ENCODE results near the gene SPC24. TPM values are rescaled to one million over a fixed set of nuclear protein-coding genes. Genes with fewer than 3 reads are reported as not detected.

SPC24 gene
- total and polyA plus RNA-seq, 5 donors, result 0.56 to 4.4 (median 3.2) TPM

- Histone ChIP-seq H3K4me3 (ENCODE audit: low read length) (no peak overlapping the region), H3K9me3 (ENCODE audit: control insufficient read depth, low read length) (no peaks in the 10 kb centered on the region), H3K27me3 (ENCODE audit: control insufficient read depth, insufficient read depth) (no peaks in the 10 kb centered on the region), H3K27ac (ENCODE audit: low read length) (peak overlapping the region; percentile 65), H3K4me1 (ENCODE audit: control insufficient read depth, insufficient read depth, low read length) (peaks cover 7% of the 10 kb centered on the region)
- ATAC-seq (no peak), DNase-seq (peak in 1 of 3 donors; percentile 59)
- WGBS, result 49% methylated on average over 7 of the region's 7 CpGs
- intact Hi-C loops (cut with DNase I), result loop anchor here in 2 of 4 donors (5.0 kb wide), 2 partner anchors 37 to 57 kb away; no protein-coding TSS in a partner anchor
These were observed 43.3 kb upstream of the SPC24 start for GRCh38 chr19:11198769-11199424.

GRCh38 chr19:11198175-11198534 lies 42.6 kb upstream of the SPC24 start:
- ATAC-seq (no peak), DNase-seq (peak in 1 of 3 donors; percentile 18)
- Histone ChIP-seq H3K27ac (ENCODE audit: low read length) (peak overlapping the region; percentile 77), H3K27me3 (ENCODE audit: control insufficient read depth, insufficient read depth) (no peaks in the 10 kb centered on the region), H3K4me1 (ENCODE audit: control insufficient read depth, insufficient read depth, low read length) (peaks cover 7% of the 10 kb centered on the region), H3K9me3 (ENCODE audit: control insufficient read depth, low read length) (no peaks in the 10 kb centered on the region), H3K4me3 (ENCODE audit: low read length) (no peak overlapping the region)
- intact Hi-C loops (cut with DNase I), result loop anchor here in 2 of 4 donors (5.0 kb wide), 2 partner anchors 36 to 56 kb away; no protein-coding TSS in a partner anchor
- 71% methylated on average over 7 of the region's 7 CpGs for WGBS

DNA sequence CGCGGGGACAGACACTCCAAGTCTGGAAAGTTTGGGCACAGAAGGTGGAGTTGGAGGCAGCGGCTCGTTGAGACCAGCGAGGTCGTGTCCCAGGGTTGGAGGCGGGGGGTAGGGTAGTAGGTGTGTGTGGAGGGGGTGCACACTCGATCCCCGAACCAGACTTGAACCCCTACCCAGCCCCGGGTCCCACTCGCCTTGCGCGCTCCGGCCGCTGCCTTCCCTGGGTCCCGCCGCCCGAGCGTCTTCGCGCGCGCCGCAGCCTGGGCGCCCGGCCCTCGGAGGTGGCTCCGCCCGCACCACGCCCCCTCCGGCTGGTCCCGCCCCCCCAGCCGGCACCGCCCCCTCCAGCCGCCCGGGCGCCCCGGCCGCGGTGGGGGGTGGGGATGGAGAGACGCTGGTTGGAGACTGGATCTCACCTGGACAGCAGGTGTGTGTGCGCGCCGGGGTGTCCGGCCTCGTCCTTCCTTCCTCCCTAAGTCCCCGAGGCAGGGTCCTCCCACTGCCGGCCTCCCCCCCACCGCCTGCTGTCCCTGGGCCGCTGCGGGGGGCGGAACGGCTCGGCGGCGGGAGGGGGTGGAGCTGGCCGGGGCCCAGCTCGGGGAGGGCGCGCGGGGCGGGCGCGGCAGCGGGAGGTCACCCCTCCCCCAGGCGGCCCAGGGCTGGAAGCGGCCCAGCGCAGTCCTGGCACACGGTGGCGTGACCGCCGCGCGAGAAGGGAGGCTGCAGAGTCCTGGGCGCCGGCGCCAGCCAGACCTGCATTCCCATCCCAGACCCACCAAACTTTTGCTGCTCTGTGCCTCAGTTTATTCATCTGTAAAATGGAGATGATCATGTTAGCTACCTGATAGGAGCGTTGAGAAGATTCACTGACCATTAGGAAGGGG lies 42.0 kb upstream of the SPC24 start, which contains the start of gene KANK2:
KANK2 (minus strand) TSS at position 255 of the 884 bp plus-strand sequence. CDS start 3,034 bp downstream, outside the sequence.
- H3K27me3 ChIP-seq (ENCODE audit: control insufficient read depth, insufficient read depth), result no peaks in the 10 kb centered on the region
- H3K9me3 ChIP-seq (ENCODE audit: control insufficient read depth, low read length), result no peaks in the 10 kb centered on the region
- intact Hi-C loops (cut with DNase I), result loop anchor here in 2 of 4 donors (5.0 kb wide), 2 partner anchors 35 to 55 kb away; no protein-coding TSS in a partner anchor
- DNase-seq, result peak; percentile 88 to 96 (median 95)
- peak; percentile 85 to 87 for ATAC-seq
- H3K4me3 ChIP-seq (ENCODE audit: low read length), result peak within 1 kb of the TSS; percentile 90
- peaks cover 7% of the 10 kb centered on the region for H3K4me1 ChIP-seq (ENCODE audit: control insufficient read depth, insufficient read depth, low read length)
- 1% methylated on average over 78 of the region's 78 CpGs for WGBS
- H3K27ac ChIP-seq (ENCODE audit: low read length), result peak within 1 kb of the TSS; percentile 97

- DNase-seq (peak; percentile 55 to 87 (median 86)), ATAC-seq (peak; percentile 52 to 61)
- Histone ChIP-seq H3K4me1 (ENCODE audit: control insufficient read depth, insufficient read depth, low read length) (peaks cover 7% of the 10 kb centered on the region), H3K27ac (ENCODE audit: low read length) (peak overlapping the region; percentile 83), H3K27me3 (ENCODE audit: control insufficient read depth, insufficient read depth) (no peaks in the 10 kb centered on the region), H3K9me3 (ENCODE audit: control insufficient read depth, low read length) (no peaks in the 10 kb centered on the region), H3K4me3 (ENCODE audit: low read length) (peak overlapping the region; percentile 90)
- intact Hi-C loops (cut with DNase I), result loop anchor here in 2 of 4 donors (5.0 kb wide), 2 partner anchors 34 to 54 kb away; no protein-coding TSS in a partner anchor
- 8% methylated on average over 47 of the region's 47 CpGs for WGBS
These were observed 41.1 kb upstream of the SPC24 start for GRCh38 chr19:11196406-11197287.

DNA sequence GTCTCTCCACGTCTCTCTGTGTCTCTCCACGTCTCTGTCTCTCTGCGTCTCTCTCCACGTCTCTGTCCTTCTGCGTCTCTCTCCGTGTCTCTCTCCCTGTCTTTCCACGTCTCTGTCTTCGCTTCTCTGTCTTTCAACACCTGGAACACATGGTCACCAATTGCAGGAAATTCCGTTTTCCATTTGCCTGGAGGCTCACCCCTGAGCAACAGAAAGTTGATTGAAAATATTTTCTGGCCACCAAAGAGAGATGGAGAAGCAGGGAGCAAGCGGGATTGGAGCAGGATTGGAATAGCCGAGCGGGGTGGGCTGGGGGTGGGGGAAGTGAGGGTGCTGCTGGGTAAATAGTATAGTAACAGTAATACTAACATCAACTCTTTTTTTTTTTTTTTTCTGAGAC lies 40.1 kb upstream of the SPC24 start:
- Histone ChIP-seq H3K27me3 (ENCODE audit: control insufficient read depth, insufficient read depth) (no peaks in the 10 kb centered on the region), H3K9me3 (ENCODE audit: control insufficient read depth, low read length) (no peaks in the 10 kb centered on the region), H3K4me3 (ENCODE audit: low read length) (peak overlapping the region; percentile 50), H3K4me1 (ENCODE audit: control insufficient read depth, insufficient read depth, low read length) (peaks cover 7% of the 10 kb centered on the region), H3K27ac (ENCODE audit: low read length) (peak overlapping the region; percentile 83)
- WGBS, result 37% methylated on average over 12 of the region's 12 CpGs
- ATAC-seq, result no peak
- peak in 1 of 3 donors; percentile 2 for DNase-seq
- intact Hi-C loops (cut with DNase I), result loop anchor here in 2 of 4 donors (5.0 kb wide), 2 partner anchors 33 to 53 kb away; no protein-coding TSS in a partner anchor

DNA sequence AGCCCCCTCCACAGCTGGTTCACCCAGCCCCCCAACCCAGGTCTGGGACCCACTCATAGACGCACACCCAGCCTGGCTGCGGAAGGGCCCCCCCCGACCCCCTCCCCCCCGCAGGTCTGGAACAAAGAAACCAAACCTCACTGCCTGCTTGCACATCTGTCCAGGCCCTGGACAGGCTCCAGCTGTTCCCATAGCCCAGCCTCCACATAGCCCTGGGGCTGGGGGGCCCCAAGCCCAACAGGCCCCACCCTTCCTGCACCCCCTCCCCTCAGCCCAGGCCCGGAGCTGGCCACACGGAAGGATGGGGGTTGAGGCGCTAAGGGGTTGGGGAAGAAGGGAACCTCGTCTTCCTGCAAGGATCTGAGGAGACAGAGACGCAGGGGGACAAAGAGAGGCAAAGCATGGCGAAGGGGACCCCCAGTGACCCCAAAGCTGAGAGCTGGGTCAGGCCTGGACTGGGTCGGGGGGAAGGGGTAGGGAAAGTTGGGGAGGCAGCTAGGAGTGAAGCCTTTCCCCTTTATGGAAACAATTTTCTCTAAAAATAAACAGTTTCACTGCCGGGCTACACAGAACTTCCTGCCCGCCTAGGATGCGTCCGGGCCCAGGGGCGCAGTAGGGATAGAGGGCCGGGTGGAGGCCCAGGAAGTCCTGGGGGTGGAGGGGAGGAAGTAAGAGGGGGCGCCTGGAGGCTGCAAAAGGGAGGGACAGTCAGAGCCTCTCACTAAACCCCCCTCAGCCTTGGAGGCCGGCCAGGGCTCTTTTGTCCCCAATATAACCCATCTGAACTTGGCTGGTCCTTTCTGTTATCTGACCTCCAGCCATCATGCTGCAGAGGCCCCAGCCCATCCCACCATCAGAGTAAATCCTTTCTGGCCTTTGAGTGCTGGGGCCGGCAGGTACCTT lies 39.3 kb upstream of the SPC24 start:
- Histone ChIP-seq H3K9me3 (ENCODE audit: control insufficient read depth, low read length) (no peaks in the 10 kb centered on the region), H3K27ac (ENCODE audit: low read length) (peak overlapping the region; percentile 83), H3K4me1 (ENCODE audit: control insufficient read depth, insufficient read depth, low read length) (peaks cover 11% of the 10 kb centered on the region), H3K4me3 (ENCODE audit: low read length) (peak overlapping the region; percentile 50), H3K27me3 (ENCODE audit: control insufficient read depth, insufficient read depth) (no peaks in the 10 kb centered on the region)
- WGBS, result 10% methylated on average over 20 of the region's 20 CpGs
- DNase-seq (peak; percentile 61 to 79 (median 79)), ATAC-seq (no peak)
- intact Hi-C loops (cut with DNase I), result loop anchor here in 2 of 4 donors (5.0 kb wide), 2 partner anchors 33 to 53 kb away; no protein-coding TSS in a partner anchor

GRCh38 chr19:11194173-11194572 lies 38.6 kb upstream of the SPC24 start:
- intact Hi-C loops (cut with DNase I), result no loop called here

GRCh38 chr19:11192957-11193939 lies 37.7 kb upstream of the SPC24 start:
- ATAC-seq (no peak), DNase-seq (peak in 1 of 3 donors; percentile 68)
- intact Hi-C loops (cut with DNase I), result no loop called here
- no peaks in the 10 kb centered on the region for H3K27me3 ChIP-seq (ENCODE audit: control insufficient read depth, insufficient read depth)
- H3K4me3 ChIP-seq (ENCODE audit: low read length), result no peak overlapping the region
- no peaks in the 10 kb centered on the region for H3K9me3 ChIP-seq (ENCODE audit: control insufficient read depth, low read length)
- WGBS, result 89% methylated on average over 68 of the region's 68 CpGs
- peaks cover 13% of the 10 kb centered on the region for H3K4me1 ChIP-seq (ENCODE audit: control insufficient read depth, insufficient read depth, low read length)
- no peak overlapping the region for H3K27ac ChIP-seq (ENCODE audit: low read length)

More at GRCh38 chr19:11194173-11194572, 38.6 kb upstream of the SPC24 start:
- Histone ChIP-seq H3K4me1 (ENCODE audit: control insufficient read depth, insufficient read depth, low read length) (peaks cover 13% of the 10 kb centered on the region), H3K27me3 (ENCODE audit: control insufficient read depth, insufficient read depth) (no peaks in the 10 kb centered on the region), H3K4me3 (ENCODE audit: low read length) (peak overlapping the region; percentile 50), H3K9me3 (ENCODE audit: control insufficient read depth, low read length) (no peaks in the 10 kb centered on the region), H3K27ac (ENCODE audit: low read length) (peak overlapping the region; percentile 14)
- ATAC-seq, result no peak
- DNase-seq, result no peak
- WGBS, result 52% methylated on average over 8 of the region's 8 CpGs

DNA sequence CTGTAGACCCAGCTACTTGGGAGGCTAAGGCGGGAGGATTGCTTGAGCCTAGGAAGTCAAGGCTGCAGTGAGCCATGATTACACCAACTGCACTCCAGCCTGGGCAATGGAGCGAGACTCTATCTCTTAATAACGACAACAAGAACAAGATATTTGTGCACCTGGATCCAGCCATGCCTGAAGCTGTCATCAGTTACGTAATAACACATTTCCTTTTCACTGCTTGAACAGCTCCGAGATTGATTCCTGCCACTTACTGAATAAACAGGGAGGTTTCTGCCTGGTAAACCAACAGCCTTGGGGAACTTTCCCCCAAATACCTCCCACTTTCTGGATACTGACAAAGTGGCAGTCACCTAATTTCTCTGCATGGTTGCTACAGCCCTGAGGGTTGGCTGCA lies 36.4 kb upstream of the SPC24 start:
- Histone ChIP-seq H3K4me1 (ENCODE audit: control insufficient read depth, insufficient read depth, low read length) (peaks cover 13% of the 10 kb centered on the region), H3K9me3 (ENCODE audit: control insufficient read depth, low read length) (no peaks in the 10 kb centered on the region), H3K27me3 (ENCODE audit: control insufficient read depth, insufficient read depth) (no peaks in the 10 kb centered on the region), H3K27ac (ENCODE audit: low read length) (peak overlapping the region; percentile 61), H3K4me3 (ENCODE audit: low read length) (no peak overlapping the region)
- DNase-seq (no peak), ATAC-seq (no peak)
- intact Hi-C loops (cut with DNase I), result no loop called here
- WGBS, result 72% methylated on average over 5 of the region's 5 CpGs
